Measurements from ENCODE around the gene LRRC23.
"Not testable (repeated sequence)": the region's sequence is repeated elsewhere in the genome, so short reads cannot be mapped to it uniquely, and the experiment has no call there.

Gene LRRC23

GRCh38 chr12:6888360-6888759, 16.3 kb upstream of the LRRC23 start:
- H3K36me3 ChIP-seq (ENCODE audit: control insufficient read depth in 1 of 2, insufficient read depth in 2 of 2, low read depth in 1 of 2, low read length in 2 of 2): peaks cover 15 to 24% of the 10 kb centered on the region in 2 experiments
- H2AK5ac ChIP-seq (ENCODE audit: low read length, severe bottlenecking): no peak overlapping the region
- H3K23ac ChIP-seq (ENCODE audit: low read length in 2 of 2): no peak overlapping the region
- no peak overlapping the region for H3K27ac ChIP-seq (ENCODE audit: low read length, poor library complexity, severe bottlenecking)
- H2BK15ac ChIP-seq (ENCODE audit: low read depth, poor library complexity, severe bottlenecking): no peak overlapping the region
- H3K4me2 ChIP-seq (ENCODE audit: low read length, poor library complexity, severe bottlenecking): no peak overlapping the region
- H3K9me3 ChIP-seq (ENCODE audit: control insufficient read depth, low read length): no peaks in the 10 kb centered on the region
- no peak overlapping the region for H2AFZ ChIP-seq (ENCODE audit: low read depth, low read length)
- H3K14ac ChIP-seq (ENCODE audit: low read length in 2 of 2): no peak overlapping the region
- peaks cover 12% of the 10 kb centered on the region for H3K4me1 ChIP-seq (ENCODE audit: control insufficient read depth, insufficient read depth, low read depth, low read length)
- 91% methylated on average over 2 of the region's 2 CpGs for WGBS
- H3K4ac ChIP-seq (ENCODE audit: low read depth in 1 of 2, low read length in 2 of 2): no peak overlapping the region
- no peak overlapping the region for H4K91ac ChIP-seq (ENCODE audit: low read length)
- H3K27me3 ChIP-seq (ENCODE audit: control insufficient read depth in 1 of 2, insufficient read depth in 1 of 2, low read length in 2 of 2): no peaks in the 10 kb centered on the region
- no peak overlapping the region for H3K9ac ChIP-seq (ENCODE audit: low read length)
- peaks cover 6% of the 10 kb centered on the region for H3K79me1 ChIP-seq (replicated peaks; ENCODE audit: low read length, poor library complexity, severe bottlenecking)
- H4K8ac ChIP-seq (ENCODE audit: low read length): no peak overlapping the region
- H3K18ac ChIP-seq (ENCODE audit: low read depth in 1 of 2, low read length in 2 of 2): no peak overlapping the region
- H2BK5ac ChIP-seq (ENCODE audit: low read depth, low read length, poor library complexity, severe bottlenecking): no peak overlapping the region
- H2BK12ac ChIP-seq (ENCODE audit: low read length in 2 of 2): no peak overlapping the region
- H3K4me3 ChIP-seq (ENCODE audit: insufficient read depth in 1 of 2, low read depth in 1 of 2, low read length in 2 of 2): no peak overlapping the region
- DNase-seq: no peak
- no peak overlapping the region for H2BK120ac ChIP-seq (ENCODE audit: low read depth, low read length)

- H2BK120ac ChIP-seq (ENCODE audit: low read depth, low read length); H3K4me3 ChIP-seq (ENCODE audit: insufficient read depth in 1 of 2, low read depth in 1 of 2, low read length in 2 of 2); H3K18ac ChIP-seq (ENCODE audit: low read depth in 1 of 2, low read length in 2 of 2); H2BK15ac ChIP-seq (ENCODE audit: low read depth, poor library complexity, severe bottlenecking); H3K27me3 ChIP-seq (ENCODE audit: control insufficient read depth in 1 of 2, insufficient read depth in 1 of 2, low read length in 2 of 2); H2BK5ac ChIP-seq (ENCODE audit: low read depth, low read length, poor library complexity, severe bottlenecking); DNase-seq; H3K9ac ChIP-seq (ENCODE audit: low read length); H4K8ac ChIP-seq (ENCODE audit: low read length); H3K4me2 ChIP-seq (ENCODE audit: low read length, poor library complexity, severe bottlenecking); H4K91ac ChIP-seq (ENCODE audit: low read length); H2AFZ ChIP-seq (ENCODE audit: low read depth, low read length); H3K79me1 ChIP-seq (replicated peaks; ENCODE audit: low read length, poor library complexity, severe bottlenecking); H3K23ac ChIP-seq (ENCODE audit: low read length in 2 of 2); H3K14ac ChIP-seq (ENCODE audit: low read length in 2 of 2); H2AK5ac ChIP-seq (ENCODE audit: low read length, severe bottlenecking); H2BK12ac ChIP-seq (ENCODE audit: low read length in 2 of 2); H3K27ac ChIP-seq (ENCODE audit: low read length, poor library complexity, severe bottlenecking); H3K4ac ChIP-seq (ENCODE audit: low read depth in 1 of 2, low read length in 2 of 2); H3K9me3 ChIP-seq (ENCODE audit: control insufficient read depth, low read length): not testable (repeated sequence)
- WGBS: 92% methylated on average over 5 of the region's 7 CpGs
- peaks cover 11% of the 10 kb centered on the region for H3K4me1 ChIP-seq (ENCODE audit: control insufficient read depth, insufficient read depth, low read depth, low read length)
- H3K36me3 ChIP-seq (ENCODE audit: control insufficient read depth in 1 of 2, insufficient read depth in 2 of 2, low read depth in 1 of 2, low read length in 2 of 2): peaks cover 12 to 20% of the 10 kb centered on the region in 2 experiments
These were observed 15.8 kb upstream of the LRRC23 start for GRCh38 chr12:6888794-6889193.

- WGBS: 96% methylated on average over 20 of the region's 21 CpGs
- H3K9me3 ChIP-seq (ENCODE audit: control insufficient read depth, low read length): not testable (repeated sequence)
These were observed 14.6 kb upstream of the LRRC23 start for GRCh38 chr12:6889775-6890573.

GRCh38 chr12:6890789-6891645, 13.6 kb upstream of the LRRC23 start:
- H3K4ac ChIP-seq (ENCODE audit: low read depth in 1 of 2, low read length in 2 of 2): peak overlapping the region; percentile 77 to 91
- H3K18ac ChIP-seq (ENCODE audit: low read depth in 1 of 2, low read length in 2 of 2): peak overlapping the region; percentile 78 to 93
- H2AK5ac ChIP-seq (ENCODE audit: low read length, severe bottlenecking): peak overlapping the region; percentile 81
- peak overlapping the region; percentile 74 for H4K8ac ChIP-seq (ENCODE audit: low read length)
- peak overlapping the region; percentile 73 for H2BK15ac ChIP-seq (ENCODE audit: low read depth, poor library complexity, severe bottlenecking)
- H2AFZ ChIP-seq (ENCODE audit: low read depth, low read length): peak overlapping the region; percentile 44
- H3K4me3 ChIP-seq (ENCODE audit: insufficient read depth in 1 of 2, low read depth in 1 of 2, low read length in 2 of 2): peak overlapping the region; percentile 37 to 81
- peak overlapping the region; percentile 98 for H3K9ac ChIP-seq (ENCODE audit: low read length)
- H3K14ac ChIP-seq (ENCODE audit: low read length in 2 of 2): peak overlapping the region in 1 of 2 experiments; percentile 62
- H3K27me3 ChIP-seq (ENCODE audit: control insufficient read depth in 1 of 2, insufficient read depth in 1 of 2, low read length in 2 of 2): no peaks in the 10 kb centered on the region
- H3K23ac ChIP-seq (ENCODE audit: low read length in 2 of 2): no peak overlapping the region
- H3K4me1 ChIP-seq (ENCODE audit: control insufficient read depth, insufficient read depth, low read depth, low read length): peaks cover 9% of the 10 kb centered on the region
- H2BK5ac ChIP-seq (ENCODE audit: low read depth, low read length, poor library complexity, severe bottlenecking): peak overlapping the region; percentile 53
- peak overlapping the region; percentile 87 for H3K27ac ChIP-seq (ENCODE audit: low read length, poor library complexity, severe bottlenecking)
- peaks cover 2 to 6% of the 10 kb centered on the region in 2 experiments for H3K36me3 ChIP-seq (ENCODE audit: control insufficient read depth in 1 of 2, insufficient read depth in 2 of 2, low read depth in 1 of 2, low read length in 2 of 2)
- no peaks in the 10 kb centered on the region for H3K9me3 ChIP-seq (ENCODE audit: control insufficient read depth, low read length)
- peaks cover 3% of the 10 kb centered on the region for H3K79me1 ChIP-seq (replicated peaks; ENCODE audit: low read length, poor library complexity, severe bottlenecking)
- peak overlapping the region; percentile 76 for H4K91ac ChIP-seq (ENCODE audit: low read length)
- H3K4me2 ChIP-seq (ENCODE audit: low read length, poor library complexity, severe bottlenecking): peak overlapping the region; percentile 86
- 4% methylated on average over 59 of the region's 68 CpGs for WGBS
- peak overlapping the region; percentile 57 to 92 for H2BK12ac ChIP-seq (ENCODE audit: low read length in 2 of 2)
- DNase-seq: peak; percentile 95
- no peak overlapping the region for H2BK120ac ChIP-seq (ENCODE audit: low read depth, low read length)

More at GRCh38 chr12:6889775-6890573, 14.6 kb upstream of the LRRC23 start:
- not testable (repeated sequence) for DNase-seq; H2BK120ac ChIP-seq (ENCODE audit: low read depth, low read length); H3K27me3 ChIP-seq (ENCODE audit: control insufficient read depth in 1 of 2, insufficient read depth in 1 of 2, low read length in 2 of 2); H3K36me3 ChIP-seq (ENCODE audit: control insufficient read depth in 1 of 2, insufficient read depth in 2 of 2, low read depth in 1 of 2, low read length in 2 of 2); H3K4me1 ChIP-seq (ENCODE audit: control insufficient read depth, insufficient read depth, low read depth, low read length); H2BK15ac ChIP-seq (ENCODE audit: low read depth, poor library complexity, severe bottlenecking); H3K4me3 ChIP-seq (ENCODE audit: insufficient read depth in 1 of 2, low read depth in 1 of 2, low read length in 2 of 2); H3K4me2 ChIP-seq (ENCODE audit: low read length, poor library complexity, severe bottlenecking); H2BK5ac ChIP-seq (ENCODE audit: low read depth, low read length, poor library complexity, severe bottlenecking); H3K79me1 ChIP-seq (replicated peaks; ENCODE audit: low read length, poor library complexity, severe bottlenecking); H4K91ac ChIP-seq (ENCODE audit: low read length); H3K14ac ChIP-seq (ENCODE audit: low read length in 2 of 2); H3K23ac ChIP-seq (ENCODE audit: low read length in 2 of 2); H2AFZ ChIP-seq (ENCODE audit: low read depth, low read length); H4K8ac ChIP-seq (ENCODE audit: low read length); H2BK12ac ChIP-seq (ENCODE audit: low read length in 2 of 2)
- Histone ChIP-seq H3K4ac (ENCODE audit: low read depth in 1 of 2, low read length in 2 of 2) (peak overlapping the region in 1 of 2 experiments; percentile 78), H2AK5ac (ENCODE audit: low read length, severe bottlenecking) (peak overlapping the region; percentile 81), H3K9ac (ENCODE audit: low read length) (peak overlapping the region; percentile 95), H3K18ac (ENCODE audit: low read depth in 1 of 2, low read length in 2 of 2) (peak overlapping the region in 1 of 2 experiments; percentile 80), H3K27ac (ENCODE audit: low read length, poor library complexity, severe bottlenecking) (peak overlapping the region; percentile 73)
